Gastrocnemius medialis (tissue), 4 donors: ENCODE results near the gene CARNS1.

Source experiments
- POLR2A ChIP-seq, 2 donors: fragments of 450-650 bp; IDR thresholded peaks; one replicate each; pipeline ENCODE4 v1.6.1; 2017; ENCODE audit warnings: antibody characterized with exemption in 2 of 2, mild to moderate bottlenecking in 2 of 2, moderate library complexity in 2 of 2
- TF ChIP-seq, protein P1 (sequence below), 5 experiments: fragments of 450-650 bp in 3 of 5; fragments of 200-600 bp in 2 of 5; sonication (generic) in 2 of 5; IDR thresholded peaks in 4 of 5; conservative IDR thresholded peaks in 1 of 5; 1 replicate in 4 of 5; 2 replicates in 1 of 5; pipeline ENCODE4 v1.5.1; 2016 to 2019; ENCODE audit warnings: antibody characterized with exemption in 5 of 5, mild to moderate bottlenecking in 3 of 5, moderate library complexity in 3 of 5

- peak; percentile 21 to 26 for TF ChIP-seq POLR2A (IDR thresholded peaks at IDR 0.05)
- TF ChIP-seq, protein P1, sequence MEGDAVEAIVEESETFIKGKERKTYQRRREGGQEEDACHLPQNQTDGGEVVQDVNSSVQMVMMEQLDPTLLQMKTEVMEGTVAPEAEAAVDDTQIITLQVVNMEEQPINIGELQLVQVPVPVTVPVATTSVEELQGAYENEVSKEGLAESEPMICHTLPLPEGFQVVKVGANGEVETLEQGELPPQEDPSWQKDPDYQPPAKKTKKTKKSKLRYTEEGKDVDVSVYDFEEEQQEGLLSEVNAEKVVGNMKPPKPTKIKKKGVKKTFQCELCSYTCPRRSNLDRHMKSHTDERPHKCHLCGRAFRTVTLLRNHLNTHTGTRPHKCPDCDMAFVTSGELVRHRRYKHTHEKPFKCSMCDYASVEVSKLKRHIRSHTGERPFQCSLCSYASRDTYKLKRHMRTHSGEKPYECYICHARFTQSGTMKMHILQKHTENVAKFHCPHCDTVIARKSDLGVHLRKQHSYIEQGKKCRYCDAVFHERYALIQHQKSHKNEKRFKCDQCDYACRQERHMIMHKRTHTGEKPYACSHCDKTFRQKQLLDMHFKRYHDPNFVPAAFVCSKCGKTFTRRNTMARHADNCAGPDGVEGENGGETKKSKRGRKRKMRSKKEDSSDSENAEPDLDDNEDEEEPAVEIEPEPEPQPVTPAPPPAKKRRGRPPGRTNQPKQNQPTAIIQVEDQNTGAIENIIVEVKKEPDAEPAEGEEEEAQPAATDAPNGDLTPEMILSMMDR (IDR thresholded peaks at IDR 0.05 in 4 of 5, conservative IDR thresholded peaks at IDR 0.05 in 1 of 5): no peak
These were observed 49.1 kb downstream of the CARNS1 start for GRCh38 chr11:67464411-67465188.
